ENCODE data around the gene RAPH1. TPM values are rescaled to one million over a fixed set of nuclear protein-coding genes. Genes with fewer than 3 reads are reported as not detected.

Gene RAPH1
- polyA plus RNA-seq, 1 donor (not counting 4 experiments of a cell fraction or from before 2014, with no cell fraction given), result 2.9 TPM

DNA sequence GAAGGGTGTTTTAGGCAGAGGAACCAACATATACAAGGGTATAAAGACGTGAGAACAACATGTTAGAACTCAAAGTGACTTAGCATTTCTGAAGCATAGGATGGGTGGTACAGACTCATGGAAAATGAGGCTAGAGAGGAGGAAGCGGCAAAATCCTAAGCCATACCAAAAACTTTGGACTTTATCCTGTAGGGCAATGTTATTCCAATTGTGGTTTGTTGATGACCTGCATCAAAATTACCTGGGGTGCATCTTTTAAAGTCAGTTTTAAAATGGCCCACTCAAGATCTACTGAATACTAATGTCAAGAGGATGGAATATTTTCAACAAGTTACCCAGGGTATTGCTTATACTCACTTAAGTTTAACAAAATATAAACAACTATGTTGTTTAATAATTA lies 34.8 kb downstream of the RAPH1 start:
- dilution Hi-C loops (cut with MboI; ENCODE audit: extremely low pct_ligation_motif_present, low sequenced_read_pairs), result no loop called here
- Histone ChIP-seq H3K4me1 (ENCODE audit: control insufficient read depth, extremely low read depth, insufficient read depth, low read length) (peaks cover 7% of the 10 kb centered on the region), H3K79me2 (ENCODE audit: control insufficient read depth, insufficient read depth, low read length) (peaks cover 11% of the 10 kb centered on the region), H3K36me3 (ENCODE audit: control insufficient read depth in 2 of 2, extremely low read depth in 1 of 2, insufficient read depth in 2 of 2, low read length in 2 of 2) (no peaks in the 10 kb centered on the region), H3K9me3 (ENCODE audit: control insufficient read depth, low read depth, low read length) (no peaks in the 10 kb centered on the region), H3K4me3 (ENCODE audit: control insufficient read depth in 2 of 3, extremely low read depth in 1 of 3, insufficient read depth in 2 of 3, low read depth in 1 of 3, low read length in 3 of 3) (no peak overlapping the region), H3K9ac (ENCODE audit: control insufficient read depth, extremely low read depth, insufficient read depth, low read length) (no peak overlapping the region), H2AFZ (ENCODE audit: control insufficient read depth, low read length) (no peak overlapping the region), H4K20me1 (ENCODE audit: control insufficient read depth, extremely low read depth, insufficient read depth, low read length) (no peaks in the 10 kb centered on the region), H3K4me2 (ENCODE audit: control insufficient read depth, extremely low read depth, insufficient read depth, low read depth, low read length) (no peak overlapping the region), H3K9me1 (ENCODE audit: control insufficient read depth, extremely low read depth, insufficient read depth, low read length) (no peaks in the 10 kb centered on the region), H3K27me3 (ENCODE audit: control insufficient read depth, extremely low read depth, insufficient read depth, low read length) (no peaks in the 10 kb centered on the region), H3K27ac (ENCODE audit: control insufficient read depth, insufficient read depth, low read length) (no peak overlapping the region)
- no peak for FAIRE-seq
- no peak for DNase-seq (ENCODE audit: low read depth, low spot score)
- TF ChIP-seq EZH2 (IDR thresholded peaks at IDR 0.05; ENCODE audit: low read length), result no peak
- TF ChIP-seq, protein P1, sequence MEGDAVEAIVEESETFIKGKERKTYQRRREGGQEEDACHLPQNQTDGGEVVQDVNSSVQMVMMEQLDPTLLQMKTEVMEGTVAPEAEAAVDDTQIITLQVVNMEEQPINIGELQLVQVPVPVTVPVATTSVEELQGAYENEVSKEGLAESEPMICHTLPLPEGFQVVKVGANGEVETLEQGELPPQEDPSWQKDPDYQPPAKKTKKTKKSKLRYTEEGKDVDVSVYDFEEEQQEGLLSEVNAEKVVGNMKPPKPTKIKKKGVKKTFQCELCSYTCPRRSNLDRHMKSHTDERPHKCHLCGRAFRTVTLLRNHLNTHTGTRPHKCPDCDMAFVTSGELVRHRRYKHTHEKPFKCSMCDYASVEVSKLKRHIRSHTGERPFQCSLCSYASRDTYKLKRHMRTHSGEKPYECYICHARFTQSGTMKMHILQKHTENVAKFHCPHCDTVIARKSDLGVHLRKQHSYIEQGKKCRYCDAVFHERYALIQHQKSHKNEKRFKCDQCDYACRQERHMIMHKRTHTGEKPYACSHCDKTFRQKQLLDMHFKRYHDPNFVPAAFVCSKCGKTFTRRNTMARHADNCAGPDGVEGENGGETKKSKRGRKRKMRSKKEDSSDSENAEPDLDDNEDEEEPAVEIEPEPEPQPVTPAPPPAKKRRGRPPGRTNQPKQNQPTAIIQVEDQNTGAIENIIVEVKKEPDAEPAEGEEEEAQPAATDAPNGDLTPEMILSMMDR (optimal IDR thresholded peaks at IDR 0.05 in 1 of 3, IDR thresholded peaks at IDR 0.05 in 1 of 3, conservative IDR thresholded peaks at IDR 0.05 in 1 of 3; ENCODE audit: extremely low read depth in 1 of 3, insufficient read depth in 2 of 3, low read length in 3 of 3), result no peak

DNA sequence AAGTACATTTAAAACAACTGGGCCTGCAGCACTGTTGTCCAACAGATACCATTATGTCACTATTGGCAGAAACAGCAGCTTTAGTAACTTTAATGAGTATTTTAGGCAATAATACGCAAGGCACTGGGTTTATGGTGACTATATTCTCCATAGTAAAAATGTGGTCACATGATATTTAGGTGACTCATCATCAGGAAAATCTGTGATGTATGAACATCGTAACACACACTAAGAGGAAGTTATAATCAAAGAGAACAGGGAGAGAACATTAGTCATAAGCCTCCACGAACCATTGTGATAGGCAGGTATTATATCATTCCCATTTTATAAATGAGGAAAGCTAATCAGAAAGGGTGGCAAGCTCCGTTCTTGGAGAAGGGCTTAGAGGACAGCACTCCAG lies 36.9 kb downstream of the RAPH1 start:
- Histone ChIP-seq H4K20me1 (ENCODE audit: control insufficient read depth, extremely low read depth, insufficient read depth, low read length) (no peaks in the 10 kb centered on the region), H3K4me2 (ENCODE audit: control insufficient read depth, extremely low read depth, insufficient read depth, low read depth, low read length) (peak overlapping the region; percentile 1), H3K27me3 (ENCODE audit: control insufficient read depth, extremely low read depth, insufficient read depth, low read length) (no peaks in the 10 kb centered on the region), H3K9me1 (ENCODE audit: control insufficient read depth, extremely low read depth, insufficient read depth, low read length) (no peaks in the 10 kb centered on the region), H3K9ac (ENCODE audit: control insufficient read depth, extremely low read depth, insufficient read depth, low read length) (no peak overlapping the region), H3K36me3 (ENCODE audit: control insufficient read depth in 2 of 2, extremely low read depth in 1 of 2, insufficient read depth in 2 of 2, low read length in 2 of 2) (no peaks in the 10 kb centered on the region), H3K9me3 (ENCODE audit: control insufficient read depth, low read depth, low read length) (no peaks in the 10 kb centered on the region), H3K4me3 (ENCODE audit: control insufficient read depth in 2 of 3, extremely low read depth in 1 of 3, insufficient read depth in 2 of 3, low read depth in 1 of 3, low read length in 3 of 3) (no peak overlapping the region), H2AFZ (ENCODE audit: control insufficient read depth, low read length) (peak overlapping the region; percentile 52), H3K79me2 (ENCODE audit: control insufficient read depth, insufficient read depth, low read length) (peaks cover 8% of the 10 kb centered on the region), H3K4me1 (ENCODE audit: control insufficient read depth, extremely low read depth, insufficient read depth, low read length) (peaks cover 7% of the 10 kb centered on the region), H3K27ac (ENCODE audit: control insufficient read depth, insufficient read depth, low read length) (peak overlapping the region; percentile 67)
- no peak for TF ChIP-seq EZH2 (IDR thresholded peaks at IDR 0.05; ENCODE audit: low read length)
- TF ChIP-seq, protein P1 (optimal IDR thresholded peaks at IDR 0.05 in 1 of 3, IDR thresholded peaks at IDR 0.05 in 1 of 3, conservative IDR thresholded peaks at IDR 0.05 in 1 of 3; ENCODE audit: extremely low read depth in 1 of 3, insufficient read depth in 2 of 3, low read length in 3 of 3), result no peak
- FAIRE-seq (no peak), DNase-seq (ENCODE audit: low read depth, low spot score) (no peak)
- dilution Hi-C loops (cut with MboI; ENCODE audit: extremely low pct_ligation_motif_present, low sequenced_read_pairs), result no loop called here
